NCI-H1436 (cell line): Measurements from ENCODE around the gene DLEC1.
A peak's percentile ranks its signal among the peaks of the same experiment; 100 is the strongest.
"Not testable (repeated sequence)": the region's sequence is repeated elsewhere in the genome, so short reads cannot be mapped to it uniquely, and the experiment has no call there.

Experiments
- DNase-seq: peaks from one replicate; lab custom pipeline; 2025; lab: John Stamatoyannopoulos, UW

Gene DLEC1

GRCh38 chr3:38154625-38155255 is 115.7 kb downstream of the DLEC1 start:
- no peak for DNase-seq

- DNase-seq: no peak
Measured at GRCh38 chr3:38155825-38156224, 116.8 kb downstream of the DLEC1 start.

GRCh38 chr3:38157117-38157516 is 118.1 kb downstream of the DLEC1 start:
- no peak for DNase-seq

GRCh38 chr3:38157595-38157994 is 118.6 kb downstream of the DLEC1 start:
- no peak for DNase-seq

- no peak for DNase-seq
Measured at GRCh38 chr3:38158472-38158871, 119.5 kb downstream of the DLEC1 start.

- not testable (repeated sequence) for DNase-seq
Measured at GRCh38 chr3:38160704-38161103, 121.7 kb downstream of the DLEC1 start.

GRCh38 chr3:38163117-38163840 is 124.3 kb downstream of the DLEC1 start:
- no peak for DNase-seq

GRCh38 chr3:38163841-38164642 is 125.0 kb downstream of the DLEC1 start:
- DNase-seq: no peak

- no peak for DNase-seq
Measured at GRCh38 chr3:38164643-38164951, 125.6 kb downstream of the DLEC1 start.

GRCh38 chr3:38164952-38165721 is 126.1 kb downstream of the DLEC1 start, which contains the start of gene OXSR1:
TSS of gene OXSR1 (plus strand) at chr3:38165537. CDS start at chr3:38165877, 340 bp downstream.
- DNase-seq: peak; percentile 92

GRCh38 chr3:38165722-38166387 is 126.8 kb downstream of the DLEC1 start:
- no peak for DNase-seq

- DNase-seq: no peak
Measured at GRCh38 chr3:38167591-38167990, 128.6 kb downstream of the DLEC1 start.

GRCh38 chr3:38168151-38169026 is 129.4 kb downstream of the DLEC1 start:
- DNase-seq: no peak

GRCh38 chr3:38169027-38169317 is 130.0 kb downstream of the DLEC1 start:
- no peak for DNase-seq

GRCh38 chr3:38170722-38171121 is 131.7 kb downstream of the DLEC1 start:
- DNase-seq: no peak

GRCh38 chr3:38171622-38172021 is 132.6 kb downstream of the DLEC1 start:
- DNase-seq: no peak
